Raji (cell line): ENCODE results near the gene NEK7.

Source experiments
- POLR2A ChIP-seq: IDR thresholded peaks from 2 replicates; pipeline ENCODE4 v1.6.1; 2011; ENCODE audit warnings: low read depth, low read length, control low read depth; ENCODE audit not compliant: insufficient read depth

The NEK7 gene

DNA sequence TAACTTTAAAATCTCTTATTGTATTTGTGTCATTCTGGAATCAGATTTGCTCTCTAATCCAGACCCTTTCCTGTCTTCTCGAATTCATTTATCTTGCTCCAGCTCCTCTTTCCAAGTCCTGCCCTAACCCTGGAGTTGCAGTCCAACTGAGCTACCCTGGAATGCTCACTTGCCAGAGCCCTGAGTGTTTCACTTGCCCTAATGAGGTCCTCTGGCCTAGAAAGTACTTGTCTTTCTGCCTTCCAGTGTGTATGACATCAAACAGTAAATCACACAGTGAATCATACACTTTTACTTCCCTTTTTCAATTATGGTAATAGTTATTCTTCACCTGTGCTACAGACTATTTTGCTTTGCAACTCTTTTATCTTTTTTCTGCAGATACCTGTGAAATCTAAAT is 96.9 kb downstream of the NEK7 start:
- TF ChIP-seq POLR2A: no peak

DNA sequence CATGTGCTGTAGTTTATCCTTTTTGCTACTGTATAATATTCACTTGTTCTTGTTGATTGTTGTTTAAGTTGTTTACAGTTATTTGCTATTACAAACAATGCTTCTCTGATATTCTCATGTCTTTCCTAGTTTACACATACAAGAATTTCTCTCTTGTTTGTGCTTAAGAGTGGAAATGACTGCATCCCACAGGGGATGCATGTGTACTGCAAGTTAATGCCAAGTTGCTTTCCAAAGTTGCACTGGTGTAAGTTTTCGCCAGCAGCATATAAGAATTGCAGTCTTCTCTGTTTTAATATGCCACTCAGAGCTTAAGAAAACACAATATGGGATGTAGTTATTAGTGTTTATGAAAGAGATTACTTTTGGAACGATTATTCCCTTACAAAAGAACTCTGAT is 97.7 kb downstream of the NEK7 start:
- no peak for TF ChIP-seq POLR2A

GRCh38 chr1:198254948-198255347 is 98.2 kb downstream of the NEK7 start:
- no peak for TF ChIP-seq POLR2A

- TF ChIP-seq POLR2A: no peak
Measured at GRCh38 chr1:198255784-198256183, 99.0 kb downstream of the NEK7 start.

GRCh38 chr1:198258491-198258890 is 101.7 kb downstream of the NEK7 start:
- TF ChIP-seq POLR2A: no peak

GRCh38 chr1:198259333-198260074 is 102.7 kb downstream of the NEK7 start:
- no peak for TF ChIP-seq POLR2A

- TF ChIP-seq POLR2A: no peak
Measured at GRCh38 chr1:198261886-198262285, 105.1 kb downstream of the NEK7 start.

DNA sequence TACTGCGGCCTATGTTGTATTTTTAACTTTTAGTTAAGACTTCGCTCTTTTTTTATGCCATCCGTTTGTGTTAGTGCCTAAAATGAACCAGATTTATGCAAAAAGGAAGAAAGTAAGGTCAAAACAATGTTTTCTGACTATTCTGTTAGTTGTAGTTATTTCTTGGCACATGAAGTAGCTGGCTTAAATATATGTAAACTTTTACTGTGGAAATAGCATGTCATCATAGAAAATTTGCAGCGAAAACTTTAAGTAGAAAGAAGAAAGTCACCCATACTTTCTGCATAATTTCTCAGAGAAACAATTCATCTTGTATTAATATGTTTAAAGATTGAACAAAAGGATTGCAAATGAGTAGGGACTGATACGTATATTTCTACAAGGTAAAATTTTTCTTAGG is 106.4 kb downstream of the NEK7 start:
- no peak for TF ChIP-seq POLR2A

DNA sequence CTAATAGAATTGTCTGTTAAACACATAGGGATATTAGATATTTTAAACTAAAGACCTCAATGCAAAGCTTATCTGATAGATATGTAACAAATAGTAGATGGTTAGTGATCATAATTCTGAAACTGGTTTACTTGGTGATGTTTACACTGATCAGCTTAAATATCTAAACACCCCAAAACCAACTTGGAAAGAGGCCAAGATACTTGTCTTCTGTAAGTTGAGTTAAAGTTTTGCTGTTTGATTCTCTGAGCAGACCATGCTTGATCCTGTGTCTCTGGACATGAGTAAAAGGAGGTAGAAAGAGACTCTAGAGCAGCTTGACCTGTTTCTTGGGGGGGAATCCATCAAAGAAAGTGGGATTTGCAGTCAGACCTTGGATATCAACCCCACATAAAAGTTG is 107.5 kb downstream of the NEK7 start:
- no peak for TF ChIP-seq POLR2A

- no peak for TF ChIP-seq POLR2A
Measured at GRCh38 chr1:198265073-198265661, 108.4 kb downstream of the NEK7 start.

DNA sequence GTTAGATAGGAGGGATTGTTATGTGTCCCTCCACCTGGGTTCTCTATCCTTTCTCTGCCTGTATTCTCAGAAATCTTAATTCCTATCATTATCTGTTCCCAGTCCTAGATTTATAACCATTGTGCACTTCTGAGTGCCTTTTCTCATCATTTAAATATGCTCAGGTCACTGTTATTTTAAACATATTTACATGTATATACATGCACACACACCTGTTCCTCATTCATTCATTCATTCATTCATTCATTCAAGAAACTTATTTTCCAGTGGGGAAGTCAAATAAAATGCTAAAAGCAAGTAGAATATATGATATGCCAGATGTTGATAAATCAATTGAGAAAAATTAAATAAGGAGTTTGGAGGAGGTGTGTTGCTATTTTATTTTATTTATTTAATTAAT is 110.3 kb downstream of the NEK7 start:
- no peak for TF ChIP-seq POLR2A

- TF ChIP-seq POLR2A: no peak
Measured at GRCh38 chr1:198267921-198268320, 111.1 kb downstream of the NEK7 start.

DNA sequence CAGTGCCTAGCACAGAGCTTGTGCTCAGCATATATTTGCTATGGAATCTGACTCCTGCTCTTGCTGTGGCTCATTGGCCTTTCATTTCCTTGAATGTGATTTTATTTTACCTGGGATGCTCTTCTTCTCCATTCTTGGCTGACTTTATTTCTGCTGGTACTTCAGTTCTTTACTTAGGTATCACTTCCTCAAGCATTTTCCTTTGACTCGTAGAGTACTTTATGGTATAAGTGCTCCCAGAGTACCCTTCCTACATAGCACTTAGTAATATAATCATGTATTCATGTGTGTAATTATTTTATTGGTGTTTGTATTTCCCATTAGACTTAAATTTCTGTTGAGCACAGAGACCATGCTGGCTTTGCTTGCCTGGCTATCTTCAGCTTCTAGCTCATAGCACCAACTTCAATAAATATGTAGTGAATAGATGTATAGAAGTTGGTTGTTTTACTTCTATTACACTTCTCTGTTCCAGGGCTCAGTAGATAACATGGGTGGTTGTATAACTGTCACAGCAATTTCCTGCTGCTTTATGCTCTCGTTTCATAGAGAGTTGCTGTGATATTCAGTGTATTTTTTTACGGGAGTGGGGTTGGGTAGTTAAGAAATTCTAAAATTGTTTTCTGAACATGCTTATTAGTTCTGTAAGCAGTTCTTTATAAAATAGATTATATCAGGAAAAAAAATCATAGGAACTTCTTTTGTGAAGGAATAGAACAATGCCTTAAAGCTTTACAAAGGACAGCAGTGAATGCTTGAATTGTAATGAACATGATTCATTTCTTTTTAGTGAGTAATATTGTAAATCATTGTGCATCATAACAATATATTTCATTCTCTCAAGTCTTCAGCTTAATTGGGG is 112.2 kb downstream of the NEK7 start:
- TF ChIP-seq POLR2A: no peak

- no peak for TF ChIP-seq POLR2A
Measured at GRCh38 chr1:198269646-198269940, 112.8 kb downstream of the NEK7 start.

GRCh38 chr1:198270273-198270828 is 113.6 kb downstream of the NEK7 start:
- no peak for TF ChIP-seq POLR2A

GRCh38 chr1:198271467-198271866 is 114.7 kb downstream of the NEK7 start:
- no peak for TF ChIP-seq POLR2A
